T47D (cell line): Measurements from ENCODE around the gene LIMS2.

ENCODE experiments used
- DNase-seq, 2 experiments: peaks; one replicate each; pipeline versions ENCODE4 v3.0.0 to v3.0.0-alpha.2; 2011 to 2012; ENCODE audit warnings: low read depth in 1 of 2, low spot score in 1 of 2
- JUND ChIP-seq: IDR thresholded peaks from 2 replicates; pipeline ENCODE4 v1.6.1; 2012; ENCODE audit warnings: low read depth
- in situ Hi-C: cut with HindIII; loops from 2 replicates; pipeline ENCODE4 v1.10.0; 2016; ENCODE audit warnings: low sequenced_read_pairs, low pct_unique_long_range_greater_than_20kb

The LIMS2 gene

GRCh38 chr2:127695491-127696472 lies 20.5 kb upstream of the LIMS2 start:
- DNase-seq = no peak
- TF ChIP-seq JUND = no peak
- in situ Hi-C loops = no loop called here

- in situ Hi-C loops = no loop called here
- no peak for DNase-seq
- TF ChIP-seq JUND = no peak
Observed at GRCh38 chr2:127694986-127695385, 19.7 kb upstream of the LIMS2 start.

- in situ Hi-C loops = no loop called here
- DNase-seq = no peak
- no peak for TF ChIP-seq JUND
Observed at GRCh38 chr2:127690696-127691095, 15.4 kb upstream of the LIMS2 start.

- in situ Hi-C loops = no loop called here
- TF ChIP-seq JUND = no peak
- DNase-seq = no peak
Observed at GRCh38 chr2:127688405-127688804, 13.1 kb upstream of the LIMS2 start.

- in situ Hi-C loops = no loop called here
- no peak for TF ChIP-seq JUND
- no peak for DNase-seq
Observed at GRCh38 chr2:127685410-127686080, 10.2 kb upstream of the LIMS2 start.

- DNase-seq = no peak
- TF ChIP-seq JUND = no peak
- in situ Hi-C loops = no loop called here
Observed at GRCh38 chr2:127683757-127684156, 8.4 kb upstream of the LIMS2 start.

GRCh38 chr2:127683056-127683455 lies 7.7 kb upstream of the LIMS2 start:
- no peak for TF ChIP-seq JUND
- no peak for DNase-seq
- in situ Hi-C loops = no loop called here

GRCh38 chr2:127681976-127682857 lies 6.9 kb upstream of the LIMS2 start:
- in situ Hi-C loops = no loop called here
- TF ChIP-seq JUND = no peak

GRCh38 chr2:127681288-127681804 lies 6.0 kb upstream of the LIMS2 start:
- no peak for DNase-seq
- no peak for TF ChIP-seq JUND
- in situ Hi-C loops = no loop called here

More at GRCh38 chr2:127681976-127682857, 6.9 kb upstream of the LIMS2 start:
- DNase-seq = no peak

- TF ChIP-seq JUND = no peak
- DNase-seq = no peak
- in situ Hi-C loops = no loop called here
Observed at GRCh38 chr2:127680706-127681287, 5.5 kb upstream of the LIMS2 start.

GRCh38 chr2:127679680-127680361 lies 4.5 kb upstream of the LIMS2 start:
- no peak for TF ChIP-seq JUND
- in situ Hi-C loops = no loop called here
- no peak for DNase-seq
